ENCODE data around the gene PAX7.

The PAX7 gene

DNA sequence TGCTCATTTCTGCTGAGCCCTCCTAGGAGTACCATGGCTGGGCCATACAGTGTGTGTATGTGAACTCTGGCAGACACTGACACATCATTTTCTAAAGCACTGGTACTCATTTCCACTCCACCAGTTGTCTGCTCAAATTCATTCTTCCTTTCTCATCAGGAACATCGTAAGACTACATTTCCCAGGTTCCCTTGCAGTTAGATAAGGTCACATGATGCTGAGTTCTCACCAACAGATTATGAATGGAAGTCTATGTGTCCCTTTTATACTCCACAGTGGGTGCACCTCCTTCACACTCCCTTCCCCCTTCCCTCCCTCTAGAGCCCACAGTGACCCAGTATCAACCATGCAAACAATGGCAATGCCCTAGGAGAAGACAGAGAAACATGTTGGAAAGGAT is 38.3 kb upstream of the PAX7 start:
- Histone ChIP-seq H3K9me3 (no peaks in the 10 kb centered on the region), H3K4me1 (ENCODE audit: control insufficient read depth in 1 of 2, insufficient read depth in 1 of 2, low read depth in 1 of 2, low read length in 1 of 2) (no peaks in the 10 kb centered on the region), H3K4me3 (ENCODE audit: low read depth in 1 of 2, low read length in 1 of 2) (no peak overlapping the region), H3K27me3 (peaks cover 30% of the 10 kb centered on the region), H3K27ac (no peak overlapping the region), H3K36me3 (no peaks in the 10 kb centered on the region)
- TF ChIP-seq, protein P1, sequence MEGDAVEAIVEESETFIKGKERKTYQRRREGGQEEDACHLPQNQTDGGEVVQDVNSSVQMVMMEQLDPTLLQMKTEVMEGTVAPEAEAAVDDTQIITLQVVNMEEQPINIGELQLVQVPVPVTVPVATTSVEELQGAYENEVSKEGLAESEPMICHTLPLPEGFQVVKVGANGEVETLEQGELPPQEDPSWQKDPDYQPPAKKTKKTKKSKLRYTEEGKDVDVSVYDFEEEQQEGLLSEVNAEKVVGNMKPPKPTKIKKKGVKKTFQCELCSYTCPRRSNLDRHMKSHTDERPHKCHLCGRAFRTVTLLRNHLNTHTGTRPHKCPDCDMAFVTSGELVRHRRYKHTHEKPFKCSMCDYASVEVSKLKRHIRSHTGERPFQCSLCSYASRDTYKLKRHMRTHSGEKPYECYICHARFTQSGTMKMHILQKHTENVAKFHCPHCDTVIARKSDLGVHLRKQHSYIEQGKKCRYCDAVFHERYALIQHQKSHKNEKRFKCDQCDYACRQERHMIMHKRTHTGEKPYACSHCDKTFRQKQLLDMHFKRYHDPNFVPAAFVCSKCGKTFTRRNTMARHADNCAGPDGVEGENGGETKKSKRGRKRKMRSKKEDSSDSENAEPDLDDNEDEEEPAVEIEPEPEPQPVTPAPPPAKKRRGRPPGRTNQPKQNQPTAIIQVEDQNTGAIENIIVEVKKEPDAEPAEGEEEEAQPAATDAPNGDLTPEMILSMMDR (IDR thresholded peaks at IDR 0.05) = no peak

DNA sequence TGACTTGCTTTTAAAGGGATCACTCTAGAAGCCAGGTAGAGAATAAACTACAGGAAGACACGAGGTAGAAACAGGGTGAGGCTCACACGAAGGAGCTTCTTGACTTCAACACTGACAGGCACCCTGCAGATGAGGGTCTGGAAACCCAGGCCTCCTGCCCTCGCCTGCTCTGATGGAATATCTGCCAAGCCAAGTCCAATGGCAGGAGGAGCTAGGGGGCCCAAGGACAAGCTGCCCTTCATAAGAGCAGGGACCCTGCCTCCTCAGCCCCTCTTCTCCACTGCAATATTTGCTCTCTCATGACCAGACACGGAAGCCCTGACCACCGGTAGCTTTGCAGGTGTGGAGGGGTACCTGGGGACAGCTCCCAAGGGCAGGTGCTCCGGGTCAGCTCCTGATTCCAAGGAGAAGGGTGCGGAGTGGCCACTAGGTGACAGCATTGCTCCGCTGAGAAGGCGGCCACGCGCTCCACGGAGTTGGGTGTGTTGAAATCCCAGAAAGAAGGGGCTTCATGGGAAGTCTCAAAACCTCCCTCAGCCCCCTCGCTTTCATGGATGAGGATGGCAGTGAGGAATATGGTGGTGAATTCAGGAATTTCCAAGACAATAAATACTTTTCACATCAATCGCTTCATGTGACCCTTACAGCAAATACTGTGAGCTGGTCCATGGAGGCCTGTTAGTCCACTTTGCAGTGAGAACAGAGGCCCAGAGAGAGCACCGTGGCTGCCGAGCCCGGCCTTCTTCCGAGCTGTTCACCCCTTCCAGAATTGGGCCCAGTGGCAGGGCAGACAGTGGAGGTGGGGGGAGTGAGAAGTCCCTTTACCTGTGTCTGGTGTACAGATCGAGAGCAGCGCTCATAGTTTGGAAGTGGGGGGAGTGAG is 33.2 kb upstream of the PAX7 start:
- H3K36me3 ChIP-seq = no peaks in the 10 kb centered on the region
- TF ChIP-seq, protein P1 (IDR thresholded peaks at IDR 0.05) = no peak
- no peak overlapping the region for H3K27ac ChIP-seq
- no peaks in the 10 kb centered on the region for H3K4me1 ChIP-seq (ENCODE audit: control insufficient read depth in 1 of 2, insufficient read depth in 1 of 2, low read depth in 1 of 2, low read length in 1 of 2)
- no peaks in the 10 kb centered on the region for H3K9me3 ChIP-seq
- H3K27me3 ChIP-seq = peaks cover 56% of the 10 kb centered on the region
- H3K4me3 ChIP-seq (ENCODE audit: low read depth in 1 of 2, low read length in 1 of 2) = no peak overlapping the region

DNA sequence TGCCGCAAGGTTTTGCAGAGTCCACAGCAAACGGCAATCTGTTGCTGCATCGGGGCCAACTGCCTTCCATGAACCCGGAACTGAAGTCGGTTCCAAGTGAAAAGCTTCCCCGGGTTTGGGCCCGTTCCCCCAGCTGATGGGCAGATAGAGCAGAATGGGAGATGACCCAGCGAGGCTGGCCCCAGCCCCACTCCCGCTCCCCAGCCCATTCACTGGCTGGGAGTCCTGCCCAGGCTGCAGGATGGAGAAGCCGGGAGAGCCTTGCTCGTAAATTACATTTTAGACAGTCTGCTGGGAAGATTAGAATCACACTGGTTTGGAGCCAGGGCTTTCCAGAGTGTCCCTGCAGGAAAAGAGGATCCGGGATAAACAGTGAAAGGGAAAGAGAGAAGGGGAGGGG is 31.6 kb upstream of the PAX7 start:
- Histone ChIP-seq H3K36me3 (no peaks in the 10 kb centered on the region), H3K4me1 (ENCODE audit: control insufficient read depth in 1 of 2, insufficient read depth in 1 of 2, low read depth in 1 of 2, low read length in 1 of 2) (no peaks in the 10 kb centered on the region), H3K27me3 (peaks cover 45% of the 10 kb centered on the region), H3K4me3 (ENCODE audit: low read depth in 1 of 2, low read length in 1 of 2) (no peak overlapping the region), H3K27ac (no peak overlapping the region), H3K9me3 (no peaks in the 10 kb centered on the region)
- TF ChIP-seq, protein P1 (IDR thresholded peaks at IDR 0.05) = no peak

DNA sequence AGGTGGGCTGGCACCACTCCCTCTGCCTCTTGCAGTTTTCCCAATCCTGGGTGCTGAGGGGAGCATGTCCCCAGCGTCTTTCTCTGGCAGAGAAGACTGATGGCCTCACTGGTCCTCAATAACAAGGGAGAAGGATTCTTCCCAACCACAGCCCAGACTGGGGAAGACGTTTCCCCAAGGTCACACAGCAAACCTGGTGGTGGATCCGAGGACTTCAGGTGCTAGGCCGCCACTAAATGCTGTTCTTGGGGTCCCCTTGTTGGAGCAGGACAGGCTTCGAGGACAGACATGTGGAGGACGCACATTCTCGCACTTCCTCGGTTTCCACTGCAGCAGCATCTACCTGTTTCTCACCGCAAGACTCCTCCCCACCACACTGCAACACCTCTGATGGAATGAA is 30.9 kb upstream of the PAX7 start:
- H3K27me3 ChIP-seq = peaks cover 39% of the 10 kb centered on the region
- no peaks in the 10 kb centered on the region for H3K36me3 ChIP-seq
- no peaks in the 10 kb centered on the region for H3K9me3 ChIP-seq
- no peak overlapping the region for H3K4me3 ChIP-seq (ENCODE audit: low read depth in 1 of 2, low read length in 1 of 2)
- H3K4me1 ChIP-seq (ENCODE audit: control insufficient read depth in 1 of 2, insufficient read depth in 1 of 2, low read depth in 1 of 2, low read length in 1 of 2) = no peaks in the 10 kb centered on the region
- TF ChIP-seq, protein P1 (IDR thresholded peaks at IDR 0.05) = no peak
- no peak overlapping the region for H3K27ac ChIP-seq

DNA sequence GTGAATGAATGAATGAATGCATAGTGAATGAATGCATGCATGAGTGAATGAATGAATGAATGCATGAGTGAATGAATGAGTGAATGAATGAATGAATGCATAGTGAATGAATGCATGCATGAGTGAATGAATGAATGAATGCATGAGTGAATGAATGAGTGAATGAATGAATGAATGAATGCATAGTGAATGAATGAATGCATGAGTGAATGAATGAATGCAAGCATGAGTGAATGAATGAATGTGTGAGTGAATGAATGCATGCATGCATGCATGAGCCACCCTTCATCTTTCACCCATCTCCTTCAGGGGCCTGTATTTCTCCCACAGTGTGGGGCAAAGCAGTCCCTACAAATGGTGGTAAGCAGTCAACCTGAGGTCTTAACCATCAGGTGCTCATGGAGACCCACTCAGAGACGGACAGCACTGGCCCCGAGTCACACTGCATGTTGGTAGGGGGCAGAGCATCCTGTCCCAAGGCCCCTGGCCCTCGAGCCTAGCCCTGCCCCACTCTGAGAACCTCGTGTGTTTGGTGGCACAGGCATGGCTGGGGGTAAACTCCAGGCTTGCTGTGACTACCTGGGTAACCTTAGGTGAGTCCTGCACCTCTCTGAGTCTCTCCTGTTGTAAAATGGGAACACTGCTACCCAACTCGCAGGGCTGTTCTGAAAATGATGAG is 28.0 kb upstream of the PAX7 start:
- no peaks in the 10 kb centered on the region for H3K36me3 ChIP-seq
- H3K27ac ChIP-seq = no peak overlapping the region
- no peaks in the 10 kb centered on the region for H3K4me1 ChIP-seq (ENCODE audit: control insufficient read depth in 1 of 2, insufficient read depth in 1 of 2, low read depth in 1 of 2, low read length in 1 of 2)
- TF ChIP-seq, protein P1 (IDR thresholded peaks at IDR 0.05) = no peak
- no peak overlapping the region for H3K4me3 ChIP-seq (ENCODE audit: low read depth in 1 of 2, low read length in 1 of 2)
- no peaks in the 10 kb centered on the region for H3K9me3 ChIP-seq
- peaks cover 44% of the 10 kb centered on the region for H3K27me3 ChIP-seq
